H9 (cell line): Measurements from ENCODE around the gene NAGPA. TPM values are rescaled to one million over a fixed set of nuclear protein-coding genes. Genes with fewer than 3 reads are reported as not detected.

Source experiments
- DNase-seq: peaks from one replicate; pipeline ENCODE4 v3.0.0-alpha.2; 2017
- H2AFZ ChIP-seq: one replicate; pipeline ENCODE4 v1.6.1; 2013; ENCODE audit warnings: mild to moderate bottlenecking, low read length, control low read depth, moderate library complexity
- H2AK5ac ChIP-seq: 2 replicates; pipeline ENCODE4 v1.6.1; 2013; ENCODE audit warnings: low read length, control low read depth, mixed read lengths; ENCODE audit not compliant: insufficient read length
- H2BK120ac ChIP-seq: one replicate; pipeline ENCODE4 v1.6.1; 2013; ENCODE audit warnings: low read depth, mild to moderate bottlenecking, low read length, control low read depth, inconsistent platforms; ENCODE audit not compliant: poor library complexity, severe bottlenecking
- H2BK12ac ChIP-seq: 2 replicates; pipeline ENCODE4 v1.6.1; 2013; ENCODE audit warnings: low read length, control low read depth, mixed read lengths, low read depth; ENCODE audit not compliant: insufficient read length
- H2BK15ac ChIP-seq: 2 replicates; pipeline ENCODE4 v1.6.1; 2013; ENCODE audit warnings: low read depth, low read length, control low read depth
- H2BK20ac ChIP-seq: one replicate; pipeline ENCODE4 v1.6.1; 2013; ENCODE audit warnings: low read depth, mild to moderate bottlenecking, low read length, control low read depth, inconsistent platforms; ENCODE audit not compliant: poor library complexity, severe bottlenecking
- H2BK5ac ChIP-seq: 2 replicates; pipeline ENCODE4 v1.6.1; 2013; ENCODE audit warnings: low read length, control low read depth, mixed read lengths; ENCODE audit not compliant: insufficient read length
- H3K14ac ChIP-seq: 2 replicates; pipeline ENCODE4 v1.6.1; 2013; ENCODE audit warnings: low read length, control low read depth; ENCODE audit not compliant: insufficient read depth
- H3K18ac ChIP-seq: 2 replicates; pipeline ENCODE4 v1.6.1; 2013; ENCODE audit warnings: low read depth, mild to moderate bottlenecking, mixed read lengths, low read length, control low read depth; ENCODE audit not compliant: insufficient read length
- H3K23ac ChIP-seq: 2 replicates; pipeline ENCODE4 v1.6.1; 2013; ENCODE audit warnings: low read length, control low read depth, mixed read lengths, low read depth; ENCODE audit not compliant: insufficient read length
- H3K23me2 ChIP-seq: 2 replicates; pipeline ENCODE4 v1.6.1; 2013; ENCODE audit warnings: low read depth, mild to moderate bottlenecking, mixed read lengths, low read length, control low read depth; ENCODE audit not compliant: insufficient read length, poor library complexity, severe bottlenecking
- H3K27ac ChIP-seq: 2 replicates; pipeline ENCODE4 v1.5.1; 2013; ENCODE audit warnings: low read length, control low read depth, mixed read lengths, low read depth; ENCODE audit not compliant: insufficient read length
- H3K27me3 ChIP-seq: 2 replicates; pipeline ENCODE4 v1.6.1; 2013; ENCODE audit warnings: low read length, control low read depth, inconsistent platforms; ENCODE audit not compliant: insufficient read depth
- H3K4ac ChIP-seq: 2 replicates; pipeline ENCODE4 v1.6.1; 2013; ENCODE audit warnings: low read depth, mild to moderate bottlenecking, control low read depth, inconsistent platforms, low read length, moderate library complexity
- H3K4me1 ChIP-seq: 2 replicates; pipeline ENCODE4 v1.6.1; 2013; ENCODE audit warnings: low read length, control low read depth, inconsistent platforms; ENCODE audit not compliant: insufficient read depth
- H3K4me2 ChIP-seq: 2 replicates; pipeline ENCODE4 v1.6.1; 2013; ENCODE audit warnings: low read length, control low read depth, mixed read lengths; ENCODE audit not compliant: insufficient read length, insufficient read depth
- H3K56ac ChIP-seq: 2 replicates; pipeline ENCODE4 v1.6.1; 2013; ENCODE audit warnings: low read depth, mild to moderate bottlenecking, mixed read lengths, low read length, control low read depth; ENCODE audit not compliant: insufficient read length
- H3K79me1 ChIP-seq: 2 replicates; pipeline ENCODE4 v1.6.1; 2013; ENCODE audit warnings: low read depth, mild to moderate bottlenecking, moderate library complexity, low read length, control low read depth, inconsistent platforms; ENCODE audit not compliant: insufficient read depth, poor library complexity, severe bottlenecking
- H3K79me2 ChIP-seq: 2 replicates; pipeline ENCODE4 v1.6.1; 2013; ENCODE audit warnings: low read length, control low read depth, inconsistent platforms; ENCODE audit not compliant: insufficient read depth
- H3K9ac ChIP-seq: 2 replicates; pipeline ENCODE4 v1.6.1; 2013; ENCODE audit warnings: low read length, control low read depth, mixed read lengths; ENCODE audit not compliant: insufficient read length; ENCODE audit errors: extremely low read depth
- H3K9me3 ChIP-seq: one replicate; pipeline ENCODE4 v1.6.1; 2013; ENCODE audit warnings: low read depth, low read length, inconsistent platforms; ENCODE audit not compliant: control insufficient read depth
- H3T11ph ChIP-seq: one replicate; pipeline ENCODE4 v1.6.1; 2013; ENCODE audit warnings: mild to moderate bottlenecking, low read length, control low read depth, inconsistent platforms
- H4K20me1 ChIP-seq: one replicate; pipeline ENCODE4 v1.6.1; 2013; ENCODE audit not compliant: control insufficient read depth, insufficient read length, insufficient read depth
- H4K5ac ChIP-seq: 2 replicates; pipeline ENCODE4 v1.6.1; 2013; ENCODE audit warnings: low read depth, mild to moderate bottlenecking, mixed read lengths, low read length, control low read depth; ENCODE audit not compliant: insufficient read length
- H4K8ac ChIP-seq: replicated peaks from 2 replicates; pipeline ENCODE4 v1.6.1; 2013; ENCODE audit warnings: low read length, control low read depth, mixed read lengths, low read depth; ENCODE audit not compliant: insufficient read length
- H4K91ac ChIP-seq: 2 replicates; pipeline ENCODE4 v1.6.1; 2013; ENCODE audit warnings: low read depth, mild to moderate bottlenecking, moderate library complexity, mixed read lengths, low read length, control low read depth; ENCODE audit not compliant: insufficient read length
- H3K27ac Mint-ChIP-seq, 3 experiments: 2 replicates in 2 of 3; 3 replicates in 1 of 3; pipeline ENCODE4 v1.8.0; 2020 to 2021; ENCODE audit warnings: mixed read lengths in 3 of 3, mild to moderate bottlenecking in 1 of 3, moderate library complexity in 1 of 3
- H3K27me3 Mint-ChIP-seq: 2 replicates; pipeline ENCODE4 v1.8.0; 2021; ENCODE audit warnings: low read depth, mild to moderate bottlenecking, moderate library complexity, mixed read lengths
- H3K36me3 Mint-ChIP-seq, 3 experiments: 2 replicates in 2 of 3; 3 replicates in 1 of 3; pipeline ENCODE4 v1.8.0; 2020 to 2021; ENCODE audit warnings: low read depth in 3 of 3, mixed read lengths in 3 of 3; ENCODE audit not compliant: insufficient read depth in 1 of 3
- H3K4me1 Mint-ChIP-seq, 2 experiments: 2 replicates each; pipeline ENCODE4 v1.8.0; 2020; ENCODE audit warnings: mixed read lengths in 2 of 2
- H3K4me3 Mint-ChIP-seq, 2 experiments: 2 replicates in 1 of 2; 3 replicates in 1 of 2; pipeline ENCODE4 v1.8.0; 2020 to 2021; ENCODE audit warnings: mild to moderate bottlenecking in 2 of 2, mixed read lengths in 2 of 2, moderate library complexity in 1 of 2
- H3K9me3 Mint-ChIP-seq, 2 experiments: 2 replicates in 1 of 2; 3 replicates in 1 of 2; pipeline ENCODE4 v1.8.0; 2020; ENCODE audit warnings: mild to moderate bottlenecking in 2 of 2, mixed read lengths in 2 of 2, moderate library complexity in 1 of 2
- WGBS: extraction: QIAGEN DNeasy Blood & Tissue Kit; methylation state at CpG from one replicate; pipeline ENCODE4 v1.1.7; 2013; ENCODE audit warnings: missing lambda C conversion rate, low lambda C conversion rate, mixed read lengths; ENCODE audit not compliant: insufficient read length; ENCODE audit errors: extremely low coverage; 5-methylcytosine and 5-hydroxymethylcytosine counted together
- total RNA-seq: library from RNA; stranded (reverse); gene quantifications from 2 replicates; pipeline ENCODE4 v1.2.1, GENCODE V29; 2021
- TF ChIP-seq, protein P1 (sequence below): fragments of 200-600 bp; sonication (generic); conservative IDR thresholded peaks from 3 replicates; pipeline ENCODE4 v1.8.0; 2021; ENCODE audit warnings: antibody characterized with exemption, mild to moderate bottlenecking

NAGPA gene
- total RNA-seq, 1 experiment from 2014 or later, result 12.1 TPM

- Histone ChIP-seq H3K4me2 (no peak overlapping the region), H2BK12ac (no peak overlapping the region), H4K8ac (no peak overlapping the region), H3K27me3 (no peaks in the 10 kb centered on the region; the same call in 1 of the 2 replicates), H2BK15ac (no peak overlapping the region), H3K14ac (no peak overlapping the region), H3K4ac (no peak overlapping the region), H3K18ac (no peak overlapping the region), H3K4me1 (no peaks in the 10 kb centered on the region), H3K56ac (no peak overlapping the region), H2BK120ac (no peak overlapping the region), H4K20me1 (no peaks in the 10 kb centered on the region), H3K79me2 (no peaks in the 10 kb centered on the region), H2BK5ac (no peak overlapping the region), H3K23me2 (no peaks in the 10 kb centered on the region), H3K9me3 (no peaks in the 10 kb centered on the region), H3K79me1 (no peaks in the 10 kb centered on the region), H4K91ac (no peak overlapping the region), H3K23ac (no peak overlapping the region), H3T11ph (no peak overlapping the region), H2BK20ac (no peak overlapping the region), H3K27ac (no peak overlapping the region), H3K9ac (no peak overlapping the region), H2AFZ (no peak overlapping the region), H2AK5ac (no peak overlapping the region), H4K5ac (no peak overlapping the region)
- no peak for DNase-seq
- H3K27ac Mint-ChIP-seq, result no peak overlapping the region
- no peak overlapping the region for H3K4me3 Mint-ChIP-seq
- H3K27me3 Mint-ChIP-seq, result peaks cover 19% of the 10 kb centered on the region
- H3K4me1 Mint-ChIP-seq, result peaks cover 0 to 3% of the 10 kb centered on the region in 2 experiments; a peak in 1 of 4 replicates
- TF ChIP-seq, protein P1, sequence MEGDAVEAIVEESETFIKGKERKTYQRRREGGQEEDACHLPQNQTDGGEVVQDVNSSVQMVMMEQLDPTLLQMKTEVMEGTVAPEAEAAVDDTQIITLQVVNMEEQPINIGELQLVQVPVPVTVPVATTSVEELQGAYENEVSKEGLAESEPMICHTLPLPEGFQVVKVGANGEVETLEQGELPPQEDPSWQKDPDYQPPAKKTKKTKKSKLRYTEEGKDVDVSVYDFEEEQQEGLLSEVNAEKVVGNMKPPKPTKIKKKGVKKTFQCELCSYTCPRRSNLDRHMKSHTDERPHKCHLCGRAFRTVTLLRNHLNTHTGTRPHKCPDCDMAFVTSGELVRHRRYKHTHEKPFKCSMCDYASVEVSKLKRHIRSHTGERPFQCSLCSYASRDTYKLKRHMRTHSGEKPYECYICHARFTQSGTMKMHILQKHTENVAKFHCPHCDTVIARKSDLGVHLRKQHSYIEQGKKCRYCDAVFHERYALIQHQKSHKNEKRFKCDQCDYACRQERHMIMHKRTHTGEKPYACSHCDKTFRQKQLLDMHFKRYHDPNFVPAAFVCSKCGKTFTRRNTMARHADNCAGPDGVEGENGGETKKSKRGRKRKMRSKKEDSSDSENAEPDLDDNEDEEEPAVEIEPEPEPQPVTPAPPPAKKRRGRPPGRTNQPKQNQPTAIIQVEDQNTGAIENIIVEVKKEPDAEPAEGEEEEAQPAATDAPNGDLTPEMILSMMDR, result no peak
- no CpG with 5 or more reads among the region's 5 CpGs for WGBS
- no peaks in the 10 kb centered on the region; a peak in 1 of 5 replicates for H3K9me3 Mint-ChIP-seq
- no peaks in the 10 kb centered on the region; a peak in 1 of 7 replicates for H3K36me3 Mint-ChIP-seq
Measured at GRCh38 chr16:5017678-5017969, 16.1 kb downstream of the NAGPA start.
